H9 (cell line): ENCODE measurements around the gene PJVK. TPM values are rescaled to one million over a fixed set of nuclear protein-coding genes. Genes with fewer than 3 reads are reported as not detected.

Source experiments
- DNase-seq: peaks from one replicate; pipeline ENCODE4 v3.0.0-alpha.2; 2017
- H2AFZ ChIP-seq: one replicate; pipeline ENCODE4 v1.6.1; 2013; ENCODE audit warnings: mild to moderate bottlenecking, low read length, control low read depth, moderate library complexity
- H2AK5ac ChIP-seq: 2 replicates; pipeline ENCODE4 v1.6.1; 2013; ENCODE audit warnings: low read length, control low read depth, mixed read lengths; ENCODE audit not compliant: insufficient read length
- H2BK120ac ChIP-seq: one replicate; pipeline ENCODE4 v1.6.1; 2013; ENCODE audit warnings: low read depth, mild to moderate bottlenecking, low read length, control low read depth, inconsistent platforms; ENCODE audit not compliant: poor library complexity, severe bottlenecking
- H2BK12ac ChIP-seq: 2 replicates; pipeline ENCODE4 v1.6.1; 2013; ENCODE audit warnings: low read length, control low read depth, mixed read lengths, low read depth; ENCODE audit not compliant: insufficient read length
- H2BK15ac ChIP-seq: 2 replicates; pipeline ENCODE4 v1.6.1; 2013; ENCODE audit warnings: low read depth, low read length, control low read depth
- H2BK20ac ChIP-seq: one replicate; pipeline ENCODE4 v1.6.1; 2013; ENCODE audit warnings: low read depth, mild to moderate bottlenecking, low read length, control low read depth, inconsistent platforms; ENCODE audit not compliant: poor library complexity, severe bottlenecking
- H2BK5ac ChIP-seq: 2 replicates; pipeline ENCODE4 v1.6.1; 2013; ENCODE audit warnings: low read length, control low read depth, mixed read lengths; ENCODE audit not compliant: insufficient read length
- H3K14ac ChIP-seq: 2 replicates; pipeline ENCODE4 v1.6.1; 2013; ENCODE audit warnings: low read length, control low read depth; ENCODE audit not compliant: insufficient read depth
- H3K18ac ChIP-seq: 2 replicates; pipeline ENCODE4 v1.6.1; 2013; ENCODE audit warnings: low read depth, mild to moderate bottlenecking, mixed read lengths, low read length, control low read depth; ENCODE audit not compliant: insufficient read length
- H3K23ac ChIP-seq: 2 replicates; pipeline ENCODE4 v1.6.1; 2013; ENCODE audit warnings: low read length, control low read depth, mixed read lengths, low read depth; ENCODE audit not compliant: insufficient read length
- H3K23me2 ChIP-seq: 2 replicates; pipeline ENCODE4 v1.6.1; 2013; ENCODE audit warnings: low read depth, mild to moderate bottlenecking, mixed read lengths, low read length, control low read depth; ENCODE audit not compliant: insufficient read length, poor library complexity, severe bottlenecking
- H3K27ac ChIP-seq: 2 replicates; pipeline ENCODE4 v1.5.1; 2013; ENCODE audit warnings: low read length, control low read depth, mixed read lengths, low read depth; ENCODE audit not compliant: insufficient read length
- H3K27me3 ChIP-seq: 2 replicates; pipeline ENCODE4 v1.6.1; 2013; ENCODE audit warnings: low read length, control low read depth, inconsistent platforms; ENCODE audit not compliant: insufficient read depth
- H3K4ac ChIP-seq: 2 replicates; pipeline ENCODE4 v1.6.1; 2013; ENCODE audit warnings: low read depth, mild to moderate bottlenecking, control low read depth, inconsistent platforms, low read length, moderate library complexity
- H3K4me1 ChIP-seq: 2 replicates; pipeline ENCODE4 v1.6.1; 2013; ENCODE audit warnings: low read length, control low read depth, inconsistent platforms; ENCODE audit not compliant: insufficient read depth
- H3K4me2 ChIP-seq: 2 replicates; pipeline ENCODE4 v1.6.1; 2013; ENCODE audit warnings: low read length, control low read depth, mixed read lengths; ENCODE audit not compliant: insufficient read length, insufficient read depth
- H3K56ac ChIP-seq: 2 replicates; pipeline ENCODE4 v1.6.1; 2013; ENCODE audit warnings: low read depth, mild to moderate bottlenecking, mixed read lengths, low read length, control low read depth; ENCODE audit not compliant: insufficient read length
- H3K79me1 ChIP-seq: 2 replicates; pipeline ENCODE4 v1.6.1; 2013; ENCODE audit warnings: low read depth, mild to moderate bottlenecking, moderate library complexity, low read length, control low read depth, inconsistent platforms; ENCODE audit not compliant: insufficient read depth, poor library complexity, severe bottlenecking
- H3K79me2 ChIP-seq: 2 replicates; pipeline ENCODE4 v1.6.1; 2013; ENCODE audit warnings: low read length, control low read depth, inconsistent platforms; ENCODE audit not compliant: insufficient read depth
- H3K9ac ChIP-seq: 2 replicates; pipeline ENCODE4 v1.6.1; 2013; ENCODE audit warnings: low read length, control low read depth, mixed read lengths; ENCODE audit not compliant: insufficient read length; ENCODE audit errors: extremely low read depth
- H3K9me3 ChIP-seq: one replicate; pipeline ENCODE4 v1.6.1; 2013; ENCODE audit warnings: low read depth, low read length, inconsistent platforms; ENCODE audit not compliant: control insufficient read depth
- H3T11ph ChIP-seq: one replicate; pipeline ENCODE4 v1.6.1; 2013; ENCODE audit warnings: mild to moderate bottlenecking, low read length, control low read depth, inconsistent platforms
- H4K20me1 ChIP-seq: one replicate; pipeline ENCODE4 v1.6.1; 2013; ENCODE audit not compliant: control insufficient read depth, insufficient read length, insufficient read depth
- H4K5ac ChIP-seq: 2 replicates; pipeline ENCODE4 v1.6.1; 2013; ENCODE audit warnings: low read depth, mild to moderate bottlenecking, mixed read lengths, low read length, control low read depth; ENCODE audit not compliant: insufficient read length
- H4K8ac ChIP-seq: replicated peaks from 2 replicates; pipeline ENCODE4 v1.6.1; 2013; ENCODE audit warnings: low read length, control low read depth, mixed read lengths, low read depth; ENCODE audit not compliant: insufficient read length
- H4K91ac ChIP-seq: 2 replicates; pipeline ENCODE4 v1.6.1; 2013; ENCODE audit warnings: low read depth, mild to moderate bottlenecking, moderate library complexity, mixed read lengths, low read length, control low read depth; ENCODE audit not compliant: insufficient read length
- H3K27ac Mint-ChIP-seq, 3 experiments: 2 replicates in 2 of 3; 3 replicates in 1 of 3; pipeline ENCODE4 v1.8.0; 2020 to 2021; ENCODE audit warnings: mixed read lengths in 3 of 3, mild to moderate bottlenecking in 1 of 3, moderate library complexity in 1 of 3
- H3K27me3 Mint-ChIP-seq: 2 replicates; pipeline ENCODE4 v1.8.0; 2021; ENCODE audit warnings: low read depth, mild to moderate bottlenecking, moderate library complexity, mixed read lengths
- H3K36me3 Mint-ChIP-seq, 3 experiments: 2 replicates in 2 of 3; 3 replicates in 1 of 3; pipeline ENCODE4 v1.8.0; 2020 to 2021; ENCODE audit warnings: low read depth in 3 of 3, mixed read lengths in 3 of 3; ENCODE audit not compliant: insufficient read depth in 1 of 3
- H3K4me1 Mint-ChIP-seq, 2 experiments: 2 replicates each; pipeline ENCODE4 v1.8.0; 2020; ENCODE audit warnings: mixed read lengths in 2 of 2
- H3K4me3 Mint-ChIP-seq, 2 experiments: 2 replicates in 1 of 2; 3 replicates in 1 of 2; pipeline ENCODE4 v1.8.0; 2020 to 2021; ENCODE audit warnings: mild to moderate bottlenecking in 2 of 2, mixed read lengths in 2 of 2, moderate library complexity in 1 of 2
- H3K9me3 Mint-ChIP-seq, 2 experiments: 2 replicates in 1 of 2; 3 replicates in 1 of 2; pipeline ENCODE4 v1.8.0; 2020; ENCODE audit warnings: mild to moderate bottlenecking in 2 of 2, mixed read lengths in 2 of 2, moderate library complexity in 1 of 2
- CTCF ChIP-seq: fragments of 200-600 bp; sonication (generic); conservative IDR thresholded peaks from 3 replicates; pipeline ENCODE4 v1.8.0; 2021; ENCODE audit warnings: antibody characterized with exemption, mild to moderate bottlenecking
- WGBS: extraction: QIAGEN DNeasy Blood & Tissue Kit; methylation state at CpG from one replicate; pipeline ENCODE4 v1.1.7; 2013; ENCODE audit warnings: missing lambda C conversion rate, low lambda C conversion rate, mixed read lengths; ENCODE audit not compliant: insufficient read length; ENCODE audit errors: extremely low coverage; 5-methylcytosine and 5-hydroxymethylcytosine counted together
- total RNA-seq: library from RNA; stranded (reverse); gene quantifications from 2 replicates; pipeline ENCODE4 v1.2.1, GENCODE V29; 2021

Gene PJVK
- total RNA-seq, 1 experiment from 2014 or later: 4.7 TPM

- Histone ChIP-seq H2BK15ac (no peak overlapping the region), H4K91ac (no peak overlapping the region), H3K56ac (no peak overlapping the region), H3K23ac (no peak overlapping the region), H3K79me2 (no peaks in the 10 kb centered on the region), H2BK5ac (no peak overlapping the region), H2BK12ac (no peak overlapping the region), H3K14ac (no peak overlapping the region), H3K79me1 (no peaks in the 10 kb centered on the region), H3K23me2 (no peaks in the 10 kb centered on the region), H3K4me1 (no peaks in the 10 kb centered on the region), H4K20me1 (no peaks in the 10 kb centered on the region), H2BK120ac (no peak overlapping the region), H3K27ac (no peak overlapping the region), H3K18ac (no peak overlapping the region), H3K9ac (no peak overlapping the region), H3K27me3 (no peaks in the 10 kb centered on the region), H2AFZ (no peak overlapping the region), H3K4ac (no peak overlapping the region), H2BK20ac (no peak overlapping the region), H3T11ph (no peak overlapping the region), H2AK5ac (no peak overlapping the region), H4K5ac (no peak overlapping the region), H3K9me3 (no peaks in the 10 kb centered on the region), H3K4me2 (no peak overlapping the region), H4K8ac (no peak overlapping the region)
- Mint-ChIP-seq H3K36me3 (peaks cover 14 to 47% (median 16%) of the 10 kb centered on the region in 3 experiments; a peak in 6 of 7 replicates), H3K27ac (no peak overlapping the region), H3K4me3 (no peak overlapping the region), H3K9me3 (no peaks in the 10 kb centered on the region), H3K4me1 (no peaks in the 10 kb centered on the region), H3K27me3 (no peaks in the 10 kb centered on the region)
- no CpG with 5 or more reads among the region's 6 CpGs for WGBS
- TF ChIP-seq CTCF: no peak
- DNase-seq: no peak
Measured at GRCh38 chr2:178491612-178492011, 40.4 kb downstream of the PJVK start.
